GM12878 (cell line): Measurements from ENCODE around the gene HMGN1. TPM values are rescaled to one million over a fixed set of nuclear protein-coding genes. Genes with fewer than 3 reads are reported as not detected.
A peak's percentile ranks its signal among the peaks of the same experiment; 100 is the strongest.

Experiments
- ATAC-seq: fragments of 200-7000 bp; cut with Tn5 transposase; 3 replicates; pipeline ENCODE4 v1.9.1; 2020; ENCODE audit warnings: mild to moderate bottlenecking, moderate library complexity
- BruUV-seq: library from RNA; stranded (reverse); fragments of 400-500 nt; replicated peaks from 2 replicates; lab custom pipeline; 2021; lab: Mats Ljungman, UMichigan
- CTCF ChIA-PET: fragments of 300-600 bp; sonication (Branson Sonifier 250); formaldehyde crosslinking; extraction: SDS; loops from one replicate; lab custom pipeline; 2021; ENCODE audit warnings: inconsistent platforms; lab: Yijun Ruan, JAX
- POLR2A ChIA-PET: fragments of 350-600 bp; formaldehyde crosslinking; extraction: SDS; loops from one replicate; lab custom pipeline; 2021; ENCODE audit warnings: inconsistent platforms; lab: Charles Lee
- RAD21 ChIA-PET: fragments of 300-600 bp; sonication (Branson Sonifier 250); formaldehyde crosslinking; loops from one replicate; lab custom pipeline; 2023; ENCODE audit warnings: antibody characterized with exemption; ENCODE audit not compliant: unreplicated experiment; lab: Charles Lee
- SMC1A ChIA-PET: fragments of 300-600 bp; sonication (Branson Sonifier 250); formaldehyde crosslinking; loops from one replicate; lab custom pipeline; 2023; ENCODE audit not compliant: unreplicated experiment, uncharacterized antibody; lab: Charles Lee
- DNase-seq: peaks from one replicate; pipeline ENCODE4 v3.0.0-alpha.2; 2011; ENCODE audit warnings: low read depth, low spot score
- FAIRE-seq: peaks from 3 replicates; lab custom pipeline; 2011; peaks lifted over from hg19 to GRCh38; lab: Jason Lieb, UNC
- H2AFZ ChIP-seq: 2 replicates; pipeline ENCODE4 v1.6.0; 2011; ENCODE audit warnings: low read depth, low read length, control low read depth; ENCODE audit not compliant: control insufficient read depth
- H3K27ac ChIP-seq: 2 replicates; pipeline ENCODE4 v1.5.1; 2011; ENCODE audit warnings: control low read depth; ENCODE audit not compliant: control insufficient read depth, insufficient read depth
- H3K27me3 ChIP-seq, 2 experiments: replicated peaks in 1 of 2; 2 replicates each; pipeline versions ENCODE4 v1.6.0 to v1.6.1; 2011; ENCODE audit warnings: low read length in 1 of 2; ENCODE audit not compliant: control insufficient read depth in 2 of 2, insufficient read depth in 2 of 2
- H3K36me3 ChIP-seq, 2 experiments: 2 replicates each; pipeline ENCODE4 v1.5.1; 2011; ENCODE audit warnings: low read length in 1 of 2; ENCODE audit not compliant: control insufficient read depth in 2 of 2, insufficient read depth in 2 of 2
- H3K4me1 ChIP-seq: 2 replicates; pipeline ENCODE4 v1.6.1; 2011; ENCODE audit warnings: mild to moderate bottlenecking, low read length, moderate library complexity, mixed read lengths; ENCODE audit not compliant: control insufficient read depth, insufficient read depth
- H3K4me2 ChIP-seq: 2 replicates; pipeline ENCODE4 v1.6.0; 2011; ENCODE audit warnings: control low read depth; ENCODE audit not compliant: control insufficient read depth, insufficient read depth
- H3K4me3 ChIP-seq: fragments of 200-600 bp; sonication (generic); 2 replicates; pipeline ENCODE4 v1.5.1; 2016
- H3K79me2 ChIP-seq: 2 replicates; pipeline ENCODE4 v1.6.0; 2011; ENCODE audit warnings: low read length; ENCODE audit not compliant: control insufficient read depth, insufficient read depth
- H3K9ac ChIP-seq: 2 replicates; pipeline ENCODE4 v1.8.0; 2011; ENCODE audit warnings: low read length, control low read depth, mixed read lengths; ENCODE audit not compliant: control insufficient read depth, insufficient read depth
- H3K9me3 ChIP-seq: replicated peaks from 3 replicates; pipeline ENCODE4 v1.5.1; 2011; ENCODE audit warnings: mild to moderate bottlenecking, low read length; ENCODE audit not compliant: control insufficient read depth, insufficient read depth
- H4K20me1 ChIP-seq: 2 replicates; pipeline ENCODE4 v1.6.0; 2011; ENCODE audit not compliant: control insufficient read depth, insufficient read depth
- CBX3 ChIP-seq: fragments of 200-600 bp; sonication (generic); IDR thresholded peaks from 2 replicates; pipeline ENCODE4 v1.6.1; 2016; ENCODE audit warnings: low read depth, borderline replicate concordance
- FOXK2 ChIP-seq: fragments of 450-650 bp; IDR thresholded peaks from 2 replicates; pipeline ENCODE4 v1.6.1; 2017; ENCODE audit warnings: mild to moderate bottlenecking, moderate library complexity
- HDGF ChIP-seq: fragments of 450-650 bp; IDR thresholded peaks from 2 replicates; pipeline ENCODE4 v1.6.1; 2016; ENCODE audit warnings: antibody characterized with exemption
- IKZF1 ChIP-seq: fragments of 450-650 bp; conservative IDR thresholded peaks from 2 replicates; pipeline ENCODE4 v1.6.1; 2017; ENCODE audit warnings: antibody characterized with exemption, mild to moderate bottlenecking
- YBX1 ChIP-seq: fragments of 450-650 bp; IDR thresholded peaks from 2 replicates; pipeline ENCODE4 v1.6.1; 2016; ENCODE audit warnings: antibody characterized with exemption
- ZBTB4 ChIP-seq: fragments of 450-650 bp; formaldehyde crosslinking; IDR thresholded peaks from 2 replicates; pipeline ENCODE4 v1.4.0; 2022; ENCODE audit warnings: mild to moderate bottlenecking, moderate library complexity
- ZNF217 ChIP-seq: fragments of 450-650 bp; IDR thresholded peaks from 2 replicates; pipeline ENCODE4 v1.6.1; 2017; ENCODE audit warnings: antibody characterized with exemption, mild to moderate bottlenecking
- WGBS: methylation state at CpG from one replicate; pipeline ENCODE4 v1.1.6; 2016; ENCODE audit warnings: low lambda C conversion rate; ENCODE audit not compliant: insufficient replicate concordance, insufficient coverage; ENCODE audit errors: missing lambda C conversion rate; 5-methylcytosine and 5-hydroxymethylcytosine counted together
- in situ Hi-C: fragments of 300-500 bp; cut with MboI; formaldehyde crosslinking; loops from 9 replicates; pipeline ENCODE4 v1.14.3; 2018; ENCODE audit warnings: mixed read lengths
- intact Hi-C: fragments of 100-400 bp; cut with micrococcal nuclease; formaldehyde crosslinking; loops from one replicate; pipeline ENCODE4 v1.14.2; 2022; ENCODE audit not compliant: unreplicated experiment
- polyA plus RNA-seq, 11 experiments: library from polyadenylated mRNA; depleted of rRNA in 4 of 11; unstranded in 6 of 11; stranded (reverse) in 5 of 11; fragments of >200 nt; fragmentation: Nextera tagmentation in 4 of 11; fragmentation: Illumina TruSeq in 1 of 11; extraction: Ambion mirVana in 4 of 11; extraction: Trizol in 1 of 11; gene quantifications; 1 replicate in 1 of 11; 2 replicates in 10 of 11; pipeline versions ENCODE4 v1.2.1 to v1.2.3, GENCODE V29; 2011 to 2016; ENCODE audit warnings: inconsistent platforms in 2 of 11, missing spikeins in 2 of 11, low read depth in 1 of 11
- total RNA-seq, 4 experiments: library from RNA; depleted of rRNA in 3 of 4; stranded (reverse); fragments of >200 nt in 3 of 4; fragmentation: Illumina TruSeq in 1 of 4; extraction: Trizol in 1 of 4; gene quantifications; 2 replicates each; pipeline versions ENCODE4 v1.2.1 to v1.2.3, GENCODE V29; 2013 to 2021
- TF ChIP-seq, protein P1 (sequence below): fragments of 450-650 bp; IDR thresholded peaks from 2 replicates; pipeline ENCODE4 v1.6.1; 2017; ENCODE audit warnings: low read depth, mild to moderate bottlenecking, moderate library complexity
- TF ChIP-seq, protein P2 (sequence below): fragments of 450-650 bp; IDR thresholded peaks from 2 replicates; pipeline ENCODE4 v1.6.1; 2017; ENCODE audit warnings: mild to moderate bottlenecking

Gene HMGN1
- total and polyA plus RNA-seq, 10 of the 15 experiments (the other 5 are each of a cell fraction or from before 2014, with no cell fraction given): 120 to 798 (median 396) TPM

DNA sequence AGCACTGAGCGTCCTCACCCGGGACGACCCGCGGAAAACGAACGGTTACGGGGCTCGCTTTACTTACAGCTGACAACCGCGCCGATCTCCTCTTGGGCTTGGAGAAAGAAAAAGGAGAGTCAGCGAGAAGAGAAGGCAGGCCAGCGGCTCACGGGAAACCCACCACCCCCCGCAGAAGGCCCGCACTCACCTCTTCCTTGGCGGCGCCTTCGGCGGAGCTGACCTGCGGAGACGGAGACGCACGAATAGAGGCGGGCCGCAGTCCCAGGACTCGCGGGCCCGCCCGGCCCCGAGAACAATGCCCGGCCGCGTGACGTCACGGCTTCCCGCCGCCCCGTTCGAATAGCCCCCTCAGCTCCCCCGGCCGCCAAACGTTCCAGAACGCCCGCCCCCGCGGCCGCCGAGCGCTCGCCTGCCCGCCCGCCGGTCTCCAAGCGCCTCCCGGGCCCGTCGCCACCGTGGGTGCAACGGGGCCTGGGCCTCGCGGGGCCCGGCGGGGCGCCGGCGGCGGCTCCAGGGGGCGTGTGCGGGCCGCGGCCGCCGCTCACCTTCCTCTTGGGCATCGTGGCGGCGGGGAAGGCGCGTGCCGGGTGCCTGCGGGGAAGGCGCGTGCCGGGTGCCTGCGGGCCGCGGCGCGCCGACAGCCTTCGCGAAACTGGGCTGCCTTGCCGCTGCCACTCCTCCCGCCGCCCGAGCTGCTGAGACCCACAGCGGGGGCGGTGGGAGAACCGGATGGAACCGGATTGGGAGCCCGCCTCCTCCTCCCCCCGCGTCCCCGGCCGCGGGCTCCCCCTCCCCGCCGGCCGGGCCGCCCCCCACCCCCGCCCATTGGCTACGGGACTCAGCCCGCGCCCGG is at the start of gene HMGN1 (continued):
- TF ChIP-seq ZBTB4 (CRISPR knock-in tag) (no peak), IKZF1 (peak; percentile 71; the same call in 1 of the 2 replicates)

GRCh38 chr21:39397646-39398385 is 48.9 kb upstream of the HMGN1 start:
- no peak overlapping the region for H3K9ac ChIP-seq
- ATAC-seq (no peak), FAIRE-seq (no peak), DNase-seq (no peak)
- peaks cover 4 to 8% of the 10 kb centered on the region in 2 experiments; a peak in 2 of 4 replicates for H3K36me3 ChIP-seq
- CTCF ChIA-PET: interaction anchor here (1.5 to 1.7 kb wide), 2 partner anchors 43 to 46 kb away, joined by 3 read pairs; no protein-coding TSS in a partner anchor
- in situ Hi-C loops (no loop called here), intact Hi-C loops (no loop called here)
- H3K79me2 ChIP-seq: no peaks in the 10 kb centered on the region
- no peaks in the 10 kb centered on the region for H3K4me1 ChIP-seq
- RAD21 ChIA-PET: no interaction called here
- H3K27ac ChIP-seq: no peak overlapping the region
- H3K4me3 ChIP-seq: no peak overlapping the region
- TF ChIP-seq, protein P1, sequence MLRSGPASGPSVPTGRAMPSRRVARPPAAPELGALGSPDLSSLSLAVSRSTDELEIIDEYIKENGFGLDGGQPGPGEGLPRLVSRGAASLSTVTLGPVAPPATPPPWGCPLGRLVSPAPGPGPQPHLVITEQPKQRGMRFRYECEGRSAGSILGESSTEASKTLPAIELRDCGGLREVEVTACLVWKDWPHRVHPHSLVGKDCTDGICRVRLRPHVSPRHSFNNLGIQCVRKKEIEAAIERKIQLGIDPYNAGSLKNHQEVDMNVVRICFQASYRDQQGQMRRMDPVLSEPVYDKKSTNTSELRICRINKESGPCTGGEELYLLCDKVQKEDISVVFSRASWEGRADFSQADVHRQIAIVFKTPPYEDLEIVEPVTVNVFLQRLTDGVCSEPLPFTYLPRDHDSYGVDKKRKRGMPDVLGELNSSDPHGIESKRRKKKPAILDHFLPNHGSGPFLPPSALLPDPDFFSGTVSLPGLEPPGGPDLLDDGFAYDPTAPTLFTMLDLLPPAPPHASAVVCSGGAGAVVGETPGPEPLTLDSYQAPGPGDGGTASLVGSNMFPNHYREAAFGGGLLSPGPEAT: no peak
- TF ChIP-seq HDGF (no peak), FOXK2 (no peak), ZNF217 (no peak), IKZF1 (no peak), CBX3 (no peak), YBX1 (no peak)
- TF ChIP-seq, protein P2, sequence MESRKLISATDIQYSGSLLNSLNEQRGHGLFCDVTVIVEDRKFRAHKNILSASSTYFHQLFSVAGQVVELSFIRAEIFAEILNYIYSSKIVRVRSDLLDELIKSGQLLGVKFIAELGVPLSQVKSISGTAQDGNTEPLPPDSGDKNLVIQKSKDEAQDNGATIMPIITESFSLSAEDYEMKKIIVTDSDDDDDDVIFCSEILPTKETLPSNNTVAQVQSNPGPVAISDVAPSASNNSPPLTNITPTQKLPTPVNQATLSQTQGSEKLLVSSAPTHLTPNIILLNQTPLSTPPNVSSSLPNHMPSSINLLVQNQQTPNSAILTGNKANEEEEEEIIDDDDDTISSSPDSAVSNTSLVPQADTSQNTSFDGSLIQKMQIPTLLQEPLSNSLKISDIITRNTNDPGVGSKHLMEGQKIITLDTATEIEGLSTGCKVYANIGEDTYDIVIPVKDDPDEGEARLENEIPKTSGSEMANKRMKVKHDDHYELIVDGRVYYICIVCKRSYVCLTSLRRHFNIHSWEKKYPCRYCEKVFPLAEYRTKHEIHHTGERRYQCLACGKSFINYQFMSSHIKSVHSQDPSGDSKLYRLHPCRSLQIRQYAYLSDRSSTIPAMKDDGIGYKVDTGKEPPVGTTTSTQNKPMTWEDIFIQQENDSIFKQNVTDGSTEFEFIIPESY: no peak
- H4K20me1 ChIP-seq: no peaks in the 10 kb centered on the region
- H3K27me3 ChIP-seq: no peaks in the 10 kb centered on the region
- 96% methylated on average over 11 of the region's 11 CpGs for WGBS
- POLR2A ChIA-PET: interaction anchor here (0.7 kb wide), 1 partner anchor 39 kb away, joined by 6 read pairs; no protein-coding TSS in a partner anchor
- no peak overlapping the region for H2AFZ ChIP-seq
- BruUV-seq: no TSS peak
- SMC1A ChIA-PET: interaction anchor here (1.2 kb wide), 1 partner anchor 17 kb away, joined by 3 read pairs; a partner anchor contains a TSS
- H3K4me2 ChIP-seq: no peak overlapping the region
- no peaks in the 10 kb centered on the region for H3K9me3 ChIP-seq
